GM12878 (cell line): ENCODE results near the gene TYRP1. TPM values are rescaled to one million over a fixed set of nuclear protein-coding genes. Genes with fewer than 3 reads are reported as not detected.

Experiments
- ATAC-seq: fragments of 200-7000 bp; cut with Tn5 transposase; 3 replicates; pipeline ENCODE4 v1.9.1; 2020; ENCODE audit warnings: mild to moderate bottlenecking, moderate library complexity
- BruUV-seq: library from RNA; stranded (reverse); fragments of 400-500 nt; replicated peaks from 2 replicates; lab custom pipeline; 2021; lab: Mats Ljungman, UMichigan
- CTCF ChIA-PET: fragments of 300-600 bp; sonication (Branson Sonifier 250); formaldehyde crosslinking; extraction: SDS; loops from one replicate; lab custom pipeline; 2021; ENCODE audit warnings: inconsistent platforms; lab: Yijun Ruan, JAX
- POLR2A ChIA-PET: fragments of 350-600 bp; formaldehyde crosslinking; extraction: SDS; loops from one replicate; lab custom pipeline; 2021; ENCODE audit warnings: inconsistent platforms; lab: Charles Lee
- RAD21 ChIA-PET: fragments of 300-600 bp; sonication (Branson Sonifier 250); formaldehyde crosslinking; loops from one replicate; lab custom pipeline; 2023; ENCODE audit warnings: antibody characterized with exemption; ENCODE audit not compliant: unreplicated experiment; lab: Charles Lee
- SMC1A ChIA-PET: fragments of 300-600 bp; sonication (Branson Sonifier 250); formaldehyde crosslinking; loops from one replicate; lab custom pipeline; 2023; ENCODE audit not compliant: unreplicated experiment, uncharacterized antibody; lab: Charles Lee
- DNase-seq: peaks from one replicate; pipeline ENCODE4 v3.0.0-alpha.2; 2011; ENCODE audit warnings: low read depth, low spot score
- FAIRE-seq: peaks from 3 replicates; lab custom pipeline; 2011; peaks lifted over from hg19 to GRCh38; lab: Jason Lieb, UNC
- H2AFZ ChIP-seq: 2 replicates; pipeline ENCODE4 v1.6.0; 2011; ENCODE audit warnings: low read depth, low read length, control low read depth; ENCODE audit not compliant: control insufficient read depth
- H3K27ac ChIP-seq: 2 replicates; pipeline ENCODE4 v1.5.1; 2011; ENCODE audit warnings: control low read depth; ENCODE audit not compliant: control insufficient read depth, insufficient read depth
- H3K27me3 ChIP-seq, 2 experiments: replicated peaks in 1 of 2; 2 replicates each; pipeline versions ENCODE4 v1.6.0 to v1.6.1; 2011; ENCODE audit warnings: low read length in 1 of 2; ENCODE audit not compliant: control insufficient read depth in 2 of 2, insufficient read depth in 2 of 2
- H3K36me3 ChIP-seq, 2 experiments: 2 replicates each; pipeline ENCODE4 v1.5.1; 2011; ENCODE audit warnings: low read length in 1 of 2; ENCODE audit not compliant: control insufficient read depth in 2 of 2, insufficient read depth in 2 of 2
- H3K4me1 ChIP-seq: 2 replicates; pipeline ENCODE4 v1.6.1; 2011; ENCODE audit warnings: mild to moderate bottlenecking, low read length, moderate library complexity, mixed read lengths; ENCODE audit not compliant: control insufficient read depth, insufficient read depth
- H3K4me2 ChIP-seq: 2 replicates; pipeline ENCODE4 v1.6.0; 2011; ENCODE audit warnings: control low read depth; ENCODE audit not compliant: control insufficient read depth, insufficient read depth
- H3K4me3 ChIP-seq: fragments of 200-600 bp; sonication (generic); 2 replicates; pipeline ENCODE4 v1.5.1; 2016
- H3K79me2 ChIP-seq: 2 replicates; pipeline ENCODE4 v1.6.0; 2011; ENCODE audit warnings: low read length; ENCODE audit not compliant: control insufficient read depth, insufficient read depth
- H3K9ac ChIP-seq: 2 replicates; pipeline ENCODE4 v1.8.0; 2011; ENCODE audit warnings: low read length, control low read depth, mixed read lengths; ENCODE audit not compliant: control insufficient read depth, insufficient read depth
- H3K9me3 ChIP-seq: replicated peaks from 3 replicates; pipeline ENCODE4 v1.5.1; 2011; ENCODE audit warnings: mild to moderate bottlenecking, low read length; ENCODE audit not compliant: control insufficient read depth, insufficient read depth
- H4K20me1 ChIP-seq: 2 replicates; pipeline ENCODE4 v1.6.0; 2011; ENCODE audit not compliant: control insufficient read depth, insufficient read depth
- ASH2L ChIP-seq: fragments of 300-600, 200-600 bp; sonication (generic); IDR thresholded peaks from 2 replicates; pipeline ENCODE4 v1.6.1; 2017; ENCODE audit warnings: low read depth, mild to moderate bottlenecking, borderline replicate concordance
- BHLHE40 ChIP-seq, 2 experiments: fragments of 450-650 bp in 1 of 2; IDR thresholded peaks; 2 replicates each; pipeline ENCODE4 v1.6.1; 2011 to 2017; ENCODE audit warnings: low read depth in 2 of 2, borderline replicate concordance in 1 of 2, improper control_type of control experiment in 1 of 2, low read length in 1 of 2, mild to moderate bottlenecking in 1 of 2
- EED ChIP-seq: sonication (generic); IDR thresholded peaks from 2 replicates; pipeline ENCODE4 v1.6.1; 2016; ENCODE audit warnings: antibody characterized with exemption, low read depth
- EP300 ChIP-seq, 2 experiments: fragments of 150-350 bp in 1 of 2; IDR thresholded peaks; 2 replicates each; pipeline ENCODE4 v1.6.1; 2011 to 2012; ENCODE audit warnings: low read depth in 2 of 2, low read length in 2 of 2, borderline replicate concordance in 1 of 2, improper control_type of control experiment in 1 of 2, inconsistent platforms in 1 of 2; ENCODE audit not compliant: control insufficient read depth in 1 of 2
- IKZF1 ChIP-seq: fragments of 450-650 bp; conservative IDR thresholded peaks from 2 replicates; pipeline ENCODE4 v1.6.1; 2017; ENCODE audit warnings: antibody characterized with exemption, mild to moderate bottlenecking
- IRF4 ChIP-seq: IDR thresholded peaks from 2 replicates; pipeline ENCODE4 v1.6.1; 2011; ENCODE audit warnings: low read depth, low read length
- NFYA ChIP-seq: IDR thresholded peaks from 2 replicates; pipeline ENCODE4 v1.6.1; 2011; ENCODE audit warnings: low read depth, mild to moderate bottlenecking, low read length, improper control_type of control experiment, borderline replicate concordance
- POLR2AphosphoS5 ChIP-seq: IDR thresholded peaks from 2 replicates; pipeline ENCODE4 v1.6.1; 2011; ENCODE audit warnings: mild to moderate bottlenecking, low read length, inconsistent platforms
- POU2F2 ChIP-seq: IDR thresholded peaks from 3 replicates; pipeline ENCODE4 v1.6.1; 2011; ENCODE audit warnings: low read depth, mild to moderate bottlenecking, low read length, borderline replicate concordance
- RB1 ChIP-seq: fragments of 450-650 bp; formaldehyde crosslinking; IDR thresholded peaks from 2 replicates; pipeline ENCODE4 v1.6.1; 2017; ENCODE audit warnings: mild to moderate bottlenecking, borderline replicate concordance
- SRF ChIP-seq, 2 experiments: IDR thresholded peaks; 2 replicates each; pipeline ENCODE4 v1.6.1; 2011; ENCODE audit warnings: low read depth in 2 of 2, low read length in 2 of 2, mild to moderate bottlenecking in 1 of 2, moderate library complexity in 1 of 2
- WRNIP1 ChIP-seq: IDR thresholded peaks from 2 replicates; pipeline ENCODE4 v1.6.1; 2011; ENCODE audit warnings: low read depth, low read length, improper control_type of control experiment, borderline replicate concordance
- ZSCAN29 ChIP-seq: fragments of 450-650 bp; IDR thresholded peaks from 2 replicates; pipeline ENCODE4 v1.6.1; 2017; ENCODE audit warnings: mild to moderate bottlenecking, moderate library complexity
- WGBS: methylation state at CpG from one replicate; pipeline ENCODE4 v1.1.6; 2016; ENCODE audit warnings: low lambda C conversion rate; ENCODE audit not compliant: insufficient replicate concordance, insufficient coverage; ENCODE audit errors: missing lambda C conversion rate; 5-methylcytosine and 5-hydroxymethylcytosine counted together
- in situ Hi-C: fragments of 300-500 bp; cut with MboI; formaldehyde crosslinking; loops from 9 replicates; pipeline ENCODE4 v1.14.3; 2018; ENCODE audit warnings: mixed read lengths
- intact Hi-C: fragments of 100-400 bp; cut with micrococcal nuclease; formaldehyde crosslinking; loops from one replicate; pipeline ENCODE4 v1.14.2; 2022; ENCODE audit not compliant: unreplicated experiment
- polyA plus RNA-seq, 11 experiments: library from polyadenylated mRNA; depleted of rRNA in 4 of 11; unstranded in 6 of 11; stranded (reverse) in 5 of 11; fragments of >200 nt; fragmentation: Nextera tagmentation in 4 of 11; fragmentation: Illumina TruSeq in 1 of 11; extraction: Ambion mirVana in 4 of 11; extraction: Trizol in 1 of 11; gene quantifications; 1 replicate in 1 of 11; 2 replicates in 10 of 11; pipeline versions ENCODE4 v1.2.1 to v1.2.3, GENCODE V29; 2011 to 2016; ENCODE audit warnings: inconsistent platforms in 2 of 11, missing spikeins in 2 of 11, low read depth in 1 of 11
- total RNA-seq, 4 experiments: library from RNA; depleted of rRNA in 3 of 4; stranded (reverse); fragments of >200 nt in 3 of 4; fragmentation: Illumina TruSeq in 1 of 4; extraction: Trizol in 1 of 4; gene quantifications; 2 replicates each; pipeline versions ENCODE4 v1.2.1 to v1.2.3, GENCODE V29; 2013 to 2021
- TF ChIP-seq, protein P1 (sequence below): fragments of 450-650 bp; IDR thresholded peaks from 2 replicates; pipeline ENCODE4 v1.6.1; 2016; ENCODE audit warnings: mild to moderate bottlenecking
- TF ChIP-seq, protein P2 (sequence below): IDR thresholded peaks from 2 replicates; pipeline ENCODE4 v1.6.1; 2011; ENCODE audit warnings: borderline replicate concordance, low read depth, mild to moderate bottlenecking, moderate library complexity, mixed read lengths, low read length; ENCODE audit not compliant: insufficient read depth; ENCODE audit errors: extremely low read length
- TF ChIP-seq, protein P3 (sequence below): IDR thresholded peaks from 2 replicates; pipeline ENCODE4 v1.6.1; 2011; ENCODE audit warnings: low read depth, mild to moderate bottlenecking, low read length, moderate library complexity, borderline replicate concordance; ENCODE audit errors: extremely low read depth
- TF ChIP-seq, protein P4 (sequence below): fragments of 450-650 bp; formaldehyde crosslinking; IDR thresholded peaks from 2 replicates; pipeline ENCODE4 v1.4.0; 2020; ENCODE audit warnings: mild to moderate bottlenecking, moderate library complexity

TYRP1 gene
- total and polyA plus RNA-seq, 10 of the 15 experiments (the other 5 are each of a cell fraction or from before 2014, with no cell fraction given), result 0.01 TPM; not detected in 9

DNA sequence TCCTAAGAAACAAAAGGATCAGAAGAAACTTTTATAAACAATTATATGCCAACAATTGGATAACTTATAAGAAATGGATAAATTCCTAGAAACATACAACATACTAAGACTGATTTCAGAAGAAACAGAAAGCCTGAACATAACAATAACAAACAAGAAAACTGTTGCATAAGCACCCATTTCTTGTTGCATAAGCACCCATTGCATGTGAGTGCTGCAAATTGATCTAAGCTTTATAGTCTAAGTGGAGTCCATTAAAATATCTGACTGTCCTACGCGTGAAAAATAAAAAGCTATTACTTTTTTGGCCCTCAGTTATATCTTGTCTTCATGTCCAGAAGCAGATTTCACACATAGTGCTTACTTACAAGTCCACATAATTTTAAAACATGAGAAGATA, 19.3 kb downstream of the TYRP1 start (continued):
- no peak for TF ChIP-seq NFYA
- TF ChIP-seq, protein P1, sequence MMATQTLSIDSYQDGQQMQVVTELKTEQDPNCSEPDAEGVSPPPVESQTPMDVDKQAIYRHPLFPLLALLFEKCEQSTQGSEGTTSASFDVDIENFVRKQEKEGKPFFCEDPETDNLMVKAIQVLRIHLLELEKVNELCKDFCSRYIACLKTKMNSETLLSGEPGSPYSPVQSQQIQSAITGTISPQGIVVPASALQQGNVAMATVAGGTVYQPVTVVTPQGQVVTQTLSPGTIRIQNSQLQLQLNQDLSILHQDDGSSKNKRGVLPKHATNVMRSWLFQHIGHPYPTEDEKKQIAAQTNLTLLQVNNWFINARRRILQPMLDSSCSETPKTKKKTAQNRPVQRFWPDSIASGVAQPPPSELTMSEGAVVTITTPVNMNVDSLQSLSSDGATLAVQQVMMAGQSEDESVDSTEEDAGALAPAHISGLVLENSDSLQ, result no peak
- no peak for TF ChIP-seq ASH2L
- no peak for TF ChIP-seq POU2F2
- TF ChIP-seq IKZF1, result no peak
- TF ChIP-seq POLR2AphosphoS5, result no peak

DNA sequence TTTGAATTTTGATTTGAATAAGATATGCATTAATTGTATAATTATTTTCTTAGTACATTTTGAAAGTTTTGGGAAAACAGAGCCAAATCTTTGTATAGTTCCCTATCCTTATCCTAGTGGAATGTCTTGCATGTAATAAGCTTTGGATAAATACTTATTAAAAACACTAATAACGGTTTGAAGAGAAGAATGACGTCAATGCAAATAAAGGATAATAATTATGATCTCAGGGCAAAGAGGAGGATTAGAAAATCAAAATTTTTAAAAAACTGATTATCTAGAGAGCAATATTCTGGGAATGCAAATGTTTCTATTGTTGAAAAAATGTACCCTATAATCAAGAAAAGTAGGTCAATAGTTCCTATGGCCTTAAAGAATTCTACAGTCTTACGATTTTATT, 22.1 kb downstream of the TYRP1 start:
- H3K79me2 ChIP-seq, result no peaks in the 10 kb centered on the region
- H4K20me1 ChIP-seq, result no peaks in the 10 kb centered on the region
- no peaks in the 10 kb centered on the region for H3K9me3 ChIP-seq
- no peaks in the 10 kb centered on the region for H3K4me1 ChIP-seq
- intact Hi-C loops (no loop called here), in situ Hi-C loops (no loop called here)
- ATAC-seq (no peak), DNase-seq (no peak), FAIRE-seq (no peak)
- H3K27me3 ChIP-seq, result no peaks in the 10 kb centered on the region
- H3K4me2 ChIP-seq, result no peak overlapping the region
- ChIA-PET POLR2A (no interaction called here), RAD21 (no interaction called here), SMC1A (no interaction called here), CTCF (interaction anchor here (0.8 kb wide), 1 partner anchor 10 kb away, joined by 3 read pairs; no protein-coding TSS in a partner anchor)
- H3K4me3 ChIP-seq, result no peak overlapping the region
- H3K9ac ChIP-seq, result no peak overlapping the region
- WGBS, result 17% methylated on average over 3 of the region's 3 CpGs
- BruUV-seq, result no TSS peak
- H2AFZ ChIP-seq, result no peak overlapping the region
- H3K36me3 ChIP-seq, result no peaks in the 10 kb centered on the region
- H3K27ac ChIP-seq, result no peak overlapping the region
- TF ChIP-seq ZSCAN29, result no peak
- TF ChIP-seq BHLHE40 (IDR thresholded peaks at IDR 0.05; ENCODE audit: borderline replicate concordance in 1 of 2, low read depth in 2 of 2, low read length in 1 of 2), result no peak
- no peak for TF ChIP-seq EP300 (IDR thresholded peaks at IDR 0.05; ENCODE audit: borderline replicate concordance in 1 of 2, control insufficient read depth in 1 of 2, low read depth in 2 of 2, low read length in 2 of 2)
- TF ChIP-seq, protein P2, sequence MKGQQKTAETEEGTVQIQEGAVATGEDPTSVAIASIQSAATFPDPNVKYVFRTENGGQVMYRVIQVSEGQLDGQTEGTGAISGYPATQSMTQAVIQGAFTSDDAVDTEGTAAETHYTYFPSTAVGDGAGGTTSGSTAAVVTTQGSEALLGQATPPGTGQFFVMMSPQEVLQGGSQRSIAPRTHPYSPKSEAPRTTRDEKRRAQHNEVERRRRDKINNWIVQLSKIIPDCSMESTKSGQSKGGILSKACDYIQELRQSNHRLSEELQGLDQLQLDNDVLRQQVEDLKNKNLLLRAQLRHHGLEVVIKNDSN, result no peak
- TF ChIP-seq WRNIP1, result no peak
- no peak for TF ChIP-seq EED
- no peak for TF ChIP-seq IRF4
- TF ChIP-seq, protein P3, sequence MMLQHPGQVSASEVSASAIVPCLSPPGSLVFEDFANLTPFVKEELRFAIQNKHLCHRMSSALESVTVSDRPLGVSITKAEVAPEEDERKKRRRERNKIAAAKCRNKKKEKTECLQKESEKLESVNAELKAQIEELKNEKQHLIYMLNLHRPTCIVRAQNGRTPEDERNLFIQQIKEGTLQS, result no peak
- TF ChIP-seq, protein P4, sequence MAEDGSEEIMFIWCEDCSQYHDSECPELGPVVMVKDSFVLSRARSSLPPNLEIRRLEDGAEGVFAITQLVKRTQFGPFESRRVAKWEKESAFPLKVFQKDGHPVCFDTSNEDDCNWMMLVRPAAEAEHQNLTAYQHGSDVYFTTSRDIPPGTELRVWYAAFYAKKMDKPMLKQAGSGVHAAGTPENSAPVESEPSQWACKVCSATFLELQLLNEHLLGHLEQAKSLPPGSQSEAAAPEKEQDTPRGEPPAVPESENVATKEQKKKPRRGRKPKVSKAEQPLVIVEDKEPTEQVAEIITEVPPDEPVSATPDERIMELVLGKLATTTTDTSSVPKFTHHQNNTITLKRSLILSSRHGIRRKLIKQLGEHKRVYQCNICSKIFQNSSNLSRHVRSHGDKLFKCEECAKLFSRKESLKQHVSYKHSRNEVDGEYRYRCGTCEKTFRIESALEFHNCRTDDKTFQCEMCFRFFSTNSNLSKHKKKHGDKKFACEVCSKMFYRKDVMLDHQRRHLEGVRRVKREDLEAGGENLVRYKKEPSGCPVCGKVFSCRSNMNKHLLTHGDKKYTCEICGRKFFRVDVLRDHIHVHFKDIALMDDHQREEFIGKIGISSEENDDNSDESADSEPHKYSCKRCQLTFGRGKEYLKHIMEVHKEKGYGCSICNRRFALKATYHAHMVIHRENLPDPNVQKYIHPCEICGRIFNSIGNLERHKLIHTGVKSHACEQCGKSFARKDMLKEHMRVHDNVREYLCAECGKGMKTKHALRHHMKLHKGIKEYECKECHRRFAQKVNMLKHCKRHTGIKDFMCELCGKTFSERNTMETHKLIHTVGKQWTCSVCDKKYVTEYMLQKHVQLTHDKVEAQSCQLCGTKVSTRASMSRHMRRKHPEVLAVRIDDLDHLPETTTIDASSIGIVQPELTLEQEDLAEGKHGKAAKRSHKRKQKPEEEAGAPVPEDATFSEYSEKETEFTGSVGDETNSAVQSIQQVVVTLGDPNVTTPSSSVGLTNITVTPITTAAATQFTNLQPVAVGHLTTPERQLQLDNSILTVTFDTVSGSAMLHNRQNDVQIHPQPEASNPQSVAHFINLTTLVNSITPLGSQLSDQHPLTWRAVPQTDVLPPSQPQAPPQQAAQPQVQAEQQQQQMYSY (CRISPR knock-in tag), result no peak
- TF ChIP-seq RB1, result no peak
- TF ChIP-seq SRF (IDR thresholded peaks at IDR 0.05; ENCODE audit: low read depth in 2 of 2, low read length in 2 of 2), result no peak
